Measurements from ENCODE around the gene PUDP.

The PUDP gene

DNA sequence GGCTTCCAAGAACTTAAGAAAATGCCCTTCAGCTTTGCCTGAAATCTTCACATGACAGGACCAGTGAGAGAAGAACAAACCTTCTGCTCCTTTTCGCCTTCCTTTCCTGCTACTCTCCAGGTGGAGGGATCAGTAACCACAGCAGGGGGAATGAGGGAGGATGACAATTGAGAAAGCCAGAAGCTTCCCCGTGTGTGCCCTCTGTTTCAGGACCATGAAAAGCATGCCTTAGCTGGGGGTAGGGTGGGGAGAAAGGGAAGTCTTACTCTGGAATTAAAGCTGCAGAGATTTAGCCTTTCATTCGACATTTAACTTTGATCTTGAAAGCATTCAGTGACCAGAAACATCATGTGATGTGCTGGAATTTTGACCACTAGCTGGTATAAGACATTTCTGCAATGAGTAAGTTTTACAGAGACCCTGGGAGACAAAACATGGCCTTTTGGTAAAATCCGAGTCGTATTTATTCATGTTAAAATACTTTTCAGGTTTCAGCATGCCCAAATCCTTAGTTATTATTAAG is 10.6 kb upstream of the PUDP start:
- H3K9me3 Mint-ChIP-seq: no peaks in the 10 kb centered on the region
- H3K27ac Mint-ChIP-seq: no peak overlapping the region
- H3K27me3 Mint-ChIP-seq (ENCODE audit: low read depth): no peaks in the 10 kb centered on the region
- H3K36me3 Mint-ChIP-seq (ENCODE audit: low read depth): no peaks in the 10 kb centered on the region
- no peaks in the 10 kb centered on the region for H3K4me1 Mint-ChIP-seq (ENCODE audit: low read depth)
- H3K4me3 Mint-ChIP-seq: no peak overlapping the region

- Mint-ChIP-seq H3K9me3 (no peaks in the 10 kb centered on the region), H3K4me3 (no peak overlapping the region), H3K36me3 (ENCODE audit: low read depth) (no peaks in the 10 kb centered on the region), H3K27me3 (ENCODE audit: low read depth) (no peaks in the 10 kb centered on the region), H3K27ac (no peak overlapping the region), H3K4me1 (ENCODE audit: low read depth) (no peaks in the 10 kb centered on the region)
Measured at GRCh38 chrX:7156879-7157278, 8.9 kb upstream of the PUDP start.

DNA sequence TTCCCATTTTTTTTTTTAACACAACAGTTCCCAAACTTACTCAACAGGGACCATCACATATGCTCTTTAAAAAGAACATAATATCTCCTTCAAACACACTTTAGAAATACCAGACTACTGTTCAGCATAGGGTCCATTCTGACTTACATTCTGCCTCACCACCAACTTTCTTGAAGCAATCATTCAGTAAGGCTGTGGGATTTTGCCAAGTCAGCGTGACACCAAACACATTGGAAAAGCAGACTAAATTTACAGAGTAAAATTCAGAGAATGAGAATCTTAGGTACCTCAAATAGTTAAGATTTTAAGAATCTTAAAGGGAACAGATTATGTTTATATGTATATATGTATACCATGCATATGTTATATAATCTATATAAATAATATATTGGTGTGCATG is 7.2 kb upstream of the PUDP start:
- Mint-ChIP-seq H3K27ac (no peak overlapping the region), H3K27me3 (ENCODE audit: low read depth) (no peaks in the 10 kb centered on the region), H3K9me3 (no peaks in the 10 kb centered on the region), H3K4me3 (no peak overlapping the region), H3K4me1 (ENCODE audit: low read depth) (no peaks in the 10 kb centered on the region), H3K36me3 (ENCODE audit: low read depth) (no peaks in the 10 kb centered on the region)

GRCh38 chrX:7154041-7154597 is 6.2 kb upstream of the PUDP start:
- Mint-ChIP-seq H3K9me3 (no peaks in the 10 kb centered on the region), H3K27ac (no peak overlapping the region), H3K4me1 (ENCODE audit: low read depth) (no peaks in the 10 kb centered on the region), H3K36me3 (ENCODE audit: low read depth) (no peaks in the 10 kb centered on the region), H3K27me3 (ENCODE audit: low read depth) (no peaks in the 10 kb centered on the region), H3K4me3 (no peak overlapping the region)

- Mint-ChIP-seq H3K27ac (no peak overlapping the region), H3K27me3 (ENCODE audit: low read depth) (no peaks in the 10 kb centered on the region), H3K36me3 (ENCODE audit: low read depth) (no peaks in the 10 kb centered on the region), H3K4me3 (no peak overlapping the region), H3K4me1 (ENCODE audit: low read depth) (peaks cover 2% of the 10 kb centered on the region), H3K9me3 (no peaks in the 10 kb centered on the region)
Measured at GRCh38 chrX:7153231-7153630, 5.3 kb upstream of the PUDP start.

DNA sequence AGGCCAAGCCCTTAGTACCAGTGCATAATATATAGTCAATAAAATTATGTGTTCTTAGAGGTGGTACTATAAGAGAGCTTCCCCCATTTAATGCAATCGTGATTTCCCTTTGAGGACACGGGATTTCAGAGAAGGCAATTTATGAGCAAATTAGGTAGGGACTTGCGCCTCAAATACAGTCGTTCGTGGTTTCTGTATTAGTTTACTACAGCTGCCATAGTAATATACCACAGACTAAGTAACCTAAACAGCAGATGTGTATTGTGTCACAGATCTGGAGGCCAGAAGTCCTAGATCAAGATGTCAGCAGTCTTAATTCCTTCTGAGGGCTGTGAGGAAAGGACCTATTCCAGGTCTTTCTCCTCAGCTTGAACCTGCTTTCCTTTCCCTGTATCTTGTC is 1.5 kb upstream of the PUDP start:
- H3K27me3 Mint-ChIP-seq (ENCODE audit: low read depth): no peaks in the 10 kb centered on the region
- peaks cover 2% of the 10 kb centered on the region for H3K36me3 Mint-ChIP-seq (ENCODE audit: low read depth)
- no peaks in the 10 kb centered on the region for H3K9me3 Mint-ChIP-seq
- H3K4me1 Mint-ChIP-seq (ENCODE audit: low read depth): peaks cover 9% of the 10 kb centered on the region
- no peak overlapping the region for H3K4me3 Mint-ChIP-seq
- no peak overlapping the region for H3K27ac Mint-ChIP-seq

- Mint-ChIP-seq H3K27me3 (ENCODE audit: low read depth) (no peaks in the 10 kb centered on the region), H3K36me3 (ENCODE audit: low read depth) (peaks cover 2% of the 10 kb centered on the region), H3K4me1 (ENCODE audit: low read depth) (peaks cover 9% of the 10 kb centered on the region), H3K9me3 (no peaks in the 10 kb centered on the region), H3K4me3 (peak within 1 kb of the TSS; percentile 81), H3K27ac (peak within 1 kb of the TSS; percentile 86)
Measured at GRCh38 chrX:7147413-7147977, 458 bp downstream of the PUDP start, which contains the start of gene STS. STS (plus strand) TSS chrX:7147712; CDS start chrX:7253200, 105,488 bp downstream.

GRCh38 chrX:7146703-7147412 is 1.1 kb downstream of the PUDP start:
- peaks cover 2% of the 10 kb centered on the region for H3K36me3 Mint-ChIP-seq (ENCODE audit: low read depth)
- H3K4me1 Mint-ChIP-seq (ENCODE audit: low read depth): peaks cover 11% of the 10 kb centered on the region
- H3K4me3 Mint-ChIP-seq: peak overlapping the region; percentile 78
- no peaks in the 10 kb centered on the region for H3K9me3 Mint-ChIP-seq
- H3K27ac Mint-ChIP-seq: peak overlapping the region; percentile 59
- H3K27me3 Mint-ChIP-seq (ENCODE audit: low read depth): no peaks in the 10 kb centered on the region

DNA sequence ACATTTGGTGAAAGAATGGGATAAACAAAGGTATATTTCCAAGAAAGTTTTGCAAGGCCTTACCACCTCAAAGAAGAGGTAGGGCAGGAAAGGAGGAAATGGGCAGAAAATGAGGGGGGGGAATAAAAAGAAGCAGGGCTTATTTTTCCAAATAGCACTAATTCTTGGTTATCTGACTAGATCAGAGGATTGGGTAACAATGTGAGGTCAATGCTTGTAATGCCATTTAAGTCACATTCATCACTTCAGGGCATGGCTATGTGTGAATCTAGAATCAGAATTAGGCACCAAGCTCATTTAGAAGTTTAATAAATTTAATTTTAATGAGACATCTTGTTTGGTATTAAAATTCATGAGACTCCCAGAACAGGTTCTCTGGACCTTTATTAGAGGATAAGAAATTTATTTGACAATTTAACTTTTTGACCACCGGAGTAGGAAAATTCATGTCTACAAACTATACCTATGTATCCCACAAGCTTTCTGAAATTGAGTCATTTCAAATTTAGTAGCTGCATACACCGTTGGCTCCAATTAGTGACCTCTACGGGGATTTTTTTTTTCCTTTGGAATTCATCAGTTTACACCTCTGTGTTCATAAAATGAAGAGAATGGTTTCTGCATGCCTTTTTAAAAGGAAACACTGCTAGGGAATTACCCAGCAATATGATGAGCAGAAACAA is 1.8 kb downstream of the PUDP start:
- Mint-ChIP-seq H3K27me3 (ENCODE audit: low read depth) (no peaks in the 10 kb centered on the region), H3K4me3 (peak overlapping the region; percentile 42), H3K27ac (no peak overlapping the region), H3K36me3 (ENCODE audit: low read depth) (peaks cover 2% of the 10 kb centered on the region), H3K9me3 (no peaks in the 10 kb centered on the region), H3K4me1 (ENCODE audit: low read depth) (peaks cover 11% of the 10 kb centered on the region)

DNA sequence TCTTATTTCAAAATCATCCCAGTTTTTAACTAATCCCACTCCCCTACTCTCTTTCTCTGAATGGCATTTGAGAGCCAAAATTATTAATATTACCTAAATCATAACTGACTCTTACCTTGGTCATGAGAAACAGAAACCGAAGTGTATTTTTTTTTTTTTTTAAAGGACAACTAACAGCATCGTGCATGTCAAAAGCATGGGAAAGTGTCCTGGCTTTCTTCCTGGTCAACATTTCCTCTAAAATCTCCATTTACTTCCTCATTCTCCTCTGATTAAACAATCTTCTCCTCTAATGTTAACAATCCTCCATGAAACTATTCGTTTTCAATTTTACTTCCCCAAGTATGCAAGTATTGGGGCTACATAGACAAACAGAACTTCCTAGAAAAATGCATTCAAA is 2.5 kb downstream of the PUDP start:
- Mint-ChIP-seq H3K27me3 (ENCODE audit: low read depth) (no peaks in the 10 kb centered on the region), H3K9me3 (no peaks in the 10 kb centered on the region), H3K4me1 (ENCODE audit: low read depth) (peaks cover 11% of the 10 kb centered on the region), H3K4me3 (no peak overlapping the region), H3K36me3 (ENCODE audit: low read depth) (peaks cover 2% of the 10 kb centered on the region), H3K27ac (no peak overlapping the region)

DNA sequence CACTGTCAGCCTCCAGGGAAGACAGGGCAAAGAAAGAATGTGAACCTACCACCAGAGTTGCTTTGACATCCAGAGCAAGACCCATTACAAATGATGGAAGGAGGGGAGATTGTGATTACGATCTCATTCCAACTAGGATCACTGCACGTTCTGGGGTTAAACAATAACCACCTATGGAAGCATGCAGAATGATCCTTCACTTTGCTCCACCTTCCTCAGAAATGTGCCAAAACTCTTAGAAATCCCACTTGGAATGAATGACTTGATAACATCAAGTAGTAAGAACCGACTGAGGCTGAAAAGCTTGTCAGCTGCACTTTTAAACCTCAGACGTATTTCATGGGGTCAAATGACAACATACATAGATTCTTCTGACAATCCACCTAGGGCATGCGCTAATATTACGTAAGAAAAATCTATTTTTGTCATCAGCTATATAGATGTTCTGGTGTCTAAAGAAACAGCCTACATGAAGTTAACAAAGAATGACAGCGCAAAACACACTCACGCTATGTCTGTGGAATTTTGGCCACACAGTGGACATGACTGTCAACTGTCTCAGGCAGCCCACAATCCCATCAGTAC is 3.9 kb downstream of the PUDP start:
- H3K9me3 Mint-ChIP-seq: no peaks in the 10 kb centered on the region
- peaks cover 11% of the 10 kb centered on the region for H3K4me1 Mint-ChIP-seq (ENCODE audit: low read depth)
- no peak overlapping the region for H3K27ac Mint-ChIP-seq
- H3K27me3 Mint-ChIP-seq (ENCODE audit: low read depth): no peaks in the 10 kb centered on the region
- H3K36me3 Mint-ChIP-seq (ENCODE audit: low read depth): peaks cover 2% of the 10 kb centered on the region
- no peak overlapping the region for H3K4me3 Mint-ChIP-seq

DNA sequence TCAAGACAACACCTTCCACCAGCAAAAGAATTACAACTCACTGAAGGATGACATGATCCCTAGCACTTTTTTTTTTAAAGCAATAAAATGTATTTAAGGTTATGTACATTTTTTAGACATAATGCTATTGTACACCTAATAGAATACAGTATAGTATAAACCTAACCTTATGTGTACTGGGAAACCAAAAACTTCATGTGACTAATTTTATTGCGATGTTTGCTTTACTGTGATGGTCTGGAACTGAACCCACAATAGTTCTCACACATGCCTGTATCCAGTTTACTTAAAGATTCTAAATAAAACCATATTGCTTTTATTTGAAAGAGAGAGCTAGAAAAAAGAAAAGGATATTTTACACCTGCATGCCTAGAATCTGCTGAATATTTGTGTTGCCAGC is 4.9 kb downstream of the PUDP start:
- H3K36me3 Mint-ChIP-seq (ENCODE audit: low read depth): peaks cover 5% of the 10 kb centered on the region
- H3K9me3 Mint-ChIP-seq: no peaks in the 10 kb centered on the region
- peaks cover 11% of the 10 kb centered on the region for H3K4me1 Mint-ChIP-seq (ENCODE audit: low read depth)
- no peak overlapping the region for H3K27ac Mint-ChIP-seq
- H3K27me3 Mint-ChIP-seq (ENCODE audit: low read depth): no peaks in the 10 kb centered on the region
- no peak overlapping the region for H3K4me3 Mint-ChIP-seq

DNA sequence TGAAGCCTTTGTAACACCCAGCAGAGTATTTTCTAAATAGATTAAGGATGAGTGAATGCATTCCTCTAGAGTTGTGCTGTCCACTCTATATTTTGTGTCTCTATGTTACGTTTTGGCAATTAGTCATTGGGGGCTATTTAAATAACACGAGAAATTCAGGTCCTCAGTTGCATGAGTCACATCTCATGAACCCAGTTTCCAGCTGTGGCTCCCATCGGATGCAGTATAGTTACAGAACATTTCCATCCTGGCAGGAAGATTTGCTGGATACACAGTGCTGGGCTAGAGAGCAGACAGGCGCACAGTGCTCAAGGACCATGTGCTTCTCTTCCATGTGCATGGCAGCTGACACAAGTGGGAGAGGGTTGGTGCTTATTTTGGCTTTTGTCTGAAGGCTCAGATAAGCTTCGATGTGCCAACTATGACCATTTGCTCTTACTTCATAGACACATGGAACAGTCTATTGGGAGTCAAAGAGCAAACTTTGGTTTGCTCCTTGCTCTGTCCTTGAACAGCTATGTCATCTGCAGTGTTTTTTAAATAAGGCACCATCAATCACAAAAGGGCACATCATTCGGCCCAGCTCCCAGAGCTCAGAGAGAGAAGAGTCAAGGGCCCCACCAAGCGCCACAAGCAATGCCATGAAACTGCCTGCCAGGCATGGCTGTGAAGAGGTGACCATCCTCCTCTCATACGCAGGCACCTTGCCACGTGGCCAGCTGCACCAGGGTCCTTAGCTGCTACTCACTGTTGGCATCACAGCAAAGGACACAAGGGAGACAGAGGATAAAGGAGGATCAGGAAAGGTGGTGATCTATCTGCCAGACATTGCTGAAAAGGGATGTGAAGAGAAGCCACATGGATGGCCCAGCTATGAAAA is 8.5 kb downstream of the PUDP start:
- Mint-ChIP-seq H3K36me3 (ENCODE audit: low read depth) (peaks cover 3% of the 10 kb centered on the region), H3K9me3 (no peaks in the 10 kb centered on the region), H3K4me1 (ENCODE audit: low read depth) (peaks cover 6% of the 10 kb centered on the region), H3K27me3 (ENCODE audit: low read depth) (no peaks in the 10 kb centered on the region), H3K27ac (no peak overlapping the region), H3K4me3 (no peak overlapping the region)

- H3K36me3 Mint-ChIP-seq (ENCODE audit: low read depth): peaks cover 3% of the 10 kb centered on the region
- no peaks in the 10 kb centered on the region for H3K27me3 Mint-ChIP-seq (ENCODE audit: low read depth)
- H3K27ac Mint-ChIP-seq: no peak overlapping the region
- peaks cover 18% of the 10 kb centered on the region for H3K4me1 Mint-ChIP-seq (ENCODE audit: low read depth)
- H3K9me3 Mint-ChIP-seq: no peaks in the 10 kb centered on the region
- no peak overlapping the region for H3K4me3 Mint-ChIP-seq
Measured at GRCh38 chrX:7134981-7135380, 13.0 kb downstream of the PUDP start.
